Measurements from ENCODE around the gene MPHOSPH10. TPM values are rescaled to one million over a fixed set of nuclear protein-coding genes. Genes with fewer than 3 reads are reported as not detected.
"Not testable (repeated sequence)": the region's sequence is repeated elsewhere in the genome, so short reads cannot be mapped to it uniquely, and the experiment has no call there.

MPHOSPH10 gene
- total and polyA plus RNA-seq, 2 of the 13 experiments (the other 11 are each of a cell fraction or from before 2014, with no cell fraction given), result 37.8 to 137 TPM

DNA sequence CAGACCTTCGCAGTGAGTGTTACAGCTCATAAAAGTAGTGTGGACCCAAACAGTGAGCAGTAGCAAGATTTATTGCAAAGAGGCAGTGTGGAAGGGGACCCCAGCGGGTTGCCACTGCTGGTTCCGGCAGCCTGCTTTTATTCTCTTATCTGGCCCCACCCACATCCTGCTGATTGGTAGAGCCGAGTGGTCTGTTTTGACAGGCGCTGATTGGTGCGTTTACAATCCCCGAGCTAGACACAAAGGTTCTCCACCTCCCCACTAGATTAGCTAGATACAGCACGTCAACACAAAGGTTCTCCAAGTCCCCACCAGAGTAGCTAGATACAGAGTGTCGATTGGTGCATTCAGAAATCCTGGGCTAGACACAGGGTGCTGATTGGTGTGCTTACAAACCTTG, 38.6 kb upstream of the MPHOSPH10 start:
- POLR2A ChIA-PET, result interaction anchor here (1.6 kb wide), 1 partner anchor 24 kb away, joined by 4 read pairs; no protein-coding TSS in a partner anchor
- H3K4me3 ChIP-seq (replicated peaks in 1 of 3; ENCODE audit: insufficient read depth in 1 of 3, low read depth in 2 of 3, low read length in 3 of 3); ATAC-seq; intact Hi-C loops (cut with micrococcal nuclease; ENCODE audit: unreplicated experiment); H3K27ac ChIP-seq (ENCODE audit: extremely low read length, insufficient read depth, low read length); CTCF ChIA-PET (ENCODE audit: low intra/inter-chr PET ratio, low total read pairs); H3K4me2 ChIP-seq (ENCODE audit: low read depth, low read length); H3K9me3 ChIP-seq (ENCODE audit: low read length); BruUV-seq (replicated peaks); DNase-seq (ENCODE audit: low spot score); H3K36me3 ChIP-seq (replicated peaks in 1 of 2; ENCODE audit: control insufficient read depth in 1 of 2, insufficient read depth in 2 of 2, low read length in 2 of 2); H2AFZ ChIP-seq (ENCODE audit: low read length); FAIRE-seq; H4K20me1 ChIP-seq (ENCODE audit: insufficient read depth, low read length); in situ Hi-C loops (cut with HindIII; ENCODE audit: extremely low pct_ligation_motif_present, low pct_unique_long_range_greater_than_20kb); H3K9ac ChIP-seq (ENCODE audit: insufficient read depth, low read depth, low read length); H3K79me2 ChIP-seq (ENCODE audit: insufficient read depth, low read length); H3K4me1 ChIP-seq (ENCODE audit: insufficient read depth, low read length): not testable (repeated sequence)
- peak; percentile 50 for TF ChIP-seq NFYB (CRISPR knock-in tag; IDR thresholded peaks at IDR 0.05)
- TF ChIP-seq NFYC (CRISPR knock-in tag; IDR thresholded peaks at IDR 0.05), result peak; percentile 41; the same call in 1 of the 2 replicates
- WGBS (ENCODE audit: low lambda C conversion rate), result 46% methylated on average over 9 of the region's 9 CpGs
- H3K27me3 ChIP-seq (ENCODE audit: control insufficient read depth in 1 of 2, insufficient read depth in 2 of 2, low read length in 2 of 2), result peaks cover 0 to 11% of the 10 kb centered on the region in 2 experiments; a peak in 1 of 5 replicates

DNA sequence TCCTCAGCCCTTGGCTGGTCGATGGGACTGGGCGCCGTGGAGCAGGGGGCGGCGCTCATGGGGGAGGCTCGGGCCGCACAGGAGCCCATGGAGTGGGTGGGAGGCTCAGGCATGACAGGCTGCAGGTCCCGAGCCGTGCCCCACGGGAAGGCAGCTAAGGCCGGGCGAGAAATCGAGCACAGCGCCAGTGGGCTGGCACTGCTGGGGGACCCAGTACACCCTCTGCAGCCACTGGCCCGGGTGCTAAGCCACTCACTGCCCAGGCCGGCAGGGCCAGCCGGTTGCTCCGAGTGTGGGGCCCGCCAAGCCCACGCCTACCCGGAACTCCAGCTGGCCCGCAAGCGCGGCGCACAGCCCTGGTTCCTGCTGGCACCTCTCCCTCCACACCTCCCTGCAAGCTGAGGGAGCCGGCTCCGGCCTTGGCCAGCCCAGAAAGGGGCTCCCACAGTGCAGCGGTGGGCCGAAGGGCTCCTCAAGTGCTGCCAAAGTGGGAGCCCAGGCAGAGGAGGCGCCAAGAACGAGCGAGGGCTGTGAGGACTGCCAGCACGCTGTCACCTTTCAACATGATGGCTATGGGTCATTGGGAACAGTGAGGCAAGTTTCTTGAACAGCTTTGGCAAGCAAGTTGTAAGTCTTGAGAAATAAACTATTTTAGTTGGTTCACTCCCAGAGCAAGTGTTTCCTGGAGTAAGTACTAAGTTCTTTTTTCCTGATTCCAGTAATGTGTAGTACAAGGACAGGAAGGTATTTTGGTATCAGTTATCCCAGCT, 37.8 kb upstream of the MPHOSPH10 start:
- ATAC-seq; H3K4me2 ChIP-seq (ENCODE audit: low read depth, low read length); H3K9me3 ChIP-seq (ENCODE audit: low read length); intact Hi-C loops (cut with micrococcal nuclease; ENCODE audit: unreplicated experiment); POLR2A ChIA-PET; H3K27ac ChIP-seq (ENCODE audit: extremely low read length, insufficient read depth, low read length); DNase-seq (ENCODE audit: low spot score); in situ Hi-C loops (cut with HindIII; ENCODE audit: extremely low pct_ligation_motif_present, low pct_unique_long_range_greater_than_20kb); H3K4me3 ChIP-seq (replicated peaks in 1 of 3; ENCODE audit: insufficient read depth in 1 of 3, low read depth in 2 of 3, low read length in 3 of 3); H3K9ac ChIP-seq (ENCODE audit: insufficient read depth, low read depth, low read length); BruUV-seq (replicated peaks); H3K79me2 ChIP-seq (ENCODE audit: insufficient read depth, low read length); FAIRE-seq; H2AFZ ChIP-seq (ENCODE audit: low read length); H4K20me1 ChIP-seq (ENCODE audit: insufficient read depth, low read length); H3K36me3 ChIP-seq (replicated peaks in 1 of 2; ENCODE audit: control insufficient read depth in 1 of 2, insufficient read depth in 2 of 2, low read length in 2 of 2); H3K4me1 ChIP-seq (ENCODE audit: insufficient read depth, low read length); CTCF ChIA-PET (ENCODE audit: low intra/inter-chr PET ratio, low total read pairs): not testable (repeated sequence)
- WGBS (ENCODE audit: low lambda C conversion rate), result 71% methylated on average over 33 of the region's 33 CpGs
- H3K27me3 ChIP-seq (ENCODE audit: control insufficient read depth in 1 of 2, insufficient read depth in 2 of 2, low read length in 2 of 2), result 0 out of 5 replicates have a peak, but pooled peaks cover 0 to 14% of the 10 kb centered on the region in 2 experiments
